ENCODE measurements around the gene TTI1.

TTI1 gene

DNA sequence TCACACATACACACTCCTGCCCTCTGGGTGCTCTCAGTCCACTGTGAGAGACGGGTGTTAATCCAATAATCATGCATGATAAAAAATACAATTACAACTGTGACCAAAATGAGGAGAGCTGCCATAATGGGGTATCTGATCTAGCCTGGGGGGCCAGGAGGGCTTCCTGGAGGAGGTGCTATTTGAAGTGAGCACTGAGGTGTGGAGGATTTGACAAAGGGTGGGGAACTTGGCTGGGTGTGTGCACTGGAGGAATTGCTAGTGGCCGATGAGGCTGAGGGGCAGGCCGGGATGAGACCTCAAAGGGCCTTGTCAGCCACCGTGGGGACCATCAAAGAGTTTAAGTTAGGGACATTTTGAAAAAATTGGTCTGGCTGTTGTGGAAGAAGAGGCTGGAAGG lies 95.6 kb downstream of the TTI1 start:
- Histone ChIP-seq H3K14ac (ENCODE audit: low read length) (peak overlapping the region; percentile 58), H3K36me3 (replicated peaks in 1 of 2; ENCODE audit: control insufficient read depth in 2 of 2, insufficient read depth in 2 of 2, low read length in 2 of 2) (no peaks in the 10 kb centered on the region), H2BK12ac (ENCODE audit: low read length) (no peak overlapping the region), H2AK5ac (ENCODE audit: low read depth, low read length) (peak overlapping the region; percentile 93), H2BK5ac (ENCODE audit: low read length) (peak overlapping the region; percentile 60), H4K91ac (ENCODE audit: low read depth, low read length, poor library complexity) (no peak overlapping the region), H3K27ac (replicated peaks; ENCODE audit: low read length) (no peak overlapping the region), H4K8ac (ENCODE audit: low read depth, low read length) (no peak overlapping the region), H3K4me1 (ENCODE audit: control insufficient read depth in 2 of 2, insufficient read depth in 1 of 2, low read depth in 1 of 2, low read length in 2 of 2) (peaks cover 0 to 11% of the 10 kb centered on the region in 2 donors), H3K9me3 (replicated peaks in 1 of 2; ENCODE audit: control insufficient read depth in 2 of 2, insufficient read depth in 1 of 2, low read depth in 1 of 2, low read length in 2 of 2) (no peaks in the 10 kb centered on the region), H2BK120ac (ENCODE audit: low read depth, low read length) (no peak overlapping the region), H3K4ac (ENCODE audit: low read length) (no peak overlapping the region), H3K18ac (ENCODE audit: low read length) (no peak overlapping the region), H3K27me3 (ENCODE audit: control insufficient read depth in 3 of 3, insufficient read depth in 3 of 3, low read depth in 1 of 3, low read length in 3 of 3) (peaks cover 0 to 2% (median 0%) of the 10 kb centered on the region in 3 experiments), H3K9ac (ENCODE audit: low read depth, low read length, poor library complexity) (no peak overlapping the region), H2AFZ (ENCODE audit: low read length) (no peak overlapping the region), H3K4me2 (ENCODE audit: insufficient read depth, low read length, poor library complexity, severe bottlenecking) (no peak overlapping the region), H3K4me3 (ENCODE audit: low read length in 2 of 2) (no peak overlapping the region), H2BK15ac (ENCODE audit: low read length) (peak overlapping the region; percentile 31), H3K79me1 (ENCODE audit: low read depth, low read length) (no peaks in the 10 kb centered on the region), H3K23ac (ENCODE audit: low read depth, low read length, poor library complexity) (no peak overlapping the region)
- WGBS, 2 donors (ENCODE audit: extremely low coverage in 2 of 2, insufficient read length in 2 of 2, insufficient replicate concordance in 1 of 2), result no CpG with 5 or more reads among the region's 4 CpGs
- DNase-seq (ENCODE audit: low spot score), result no peak

DNA sequence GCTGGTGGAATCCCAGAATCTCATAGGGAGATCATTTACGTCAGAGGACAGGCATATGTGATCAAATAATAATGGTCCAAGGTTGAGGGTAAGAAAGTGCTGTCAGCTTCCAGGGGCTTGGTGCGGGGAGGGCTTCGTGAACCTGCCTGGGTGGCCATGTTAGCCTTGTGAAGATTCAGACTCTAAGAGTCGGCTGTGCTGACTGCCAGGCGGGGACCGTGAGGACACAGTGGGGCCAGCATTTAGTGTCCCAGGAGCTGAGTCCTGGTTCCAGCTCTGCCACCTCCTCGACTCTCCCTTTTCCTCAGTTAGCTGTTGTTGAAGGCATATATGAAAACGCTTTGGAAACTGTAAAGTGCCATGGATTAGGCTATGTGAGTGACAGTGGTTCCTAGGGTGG lies 96.8 kb downstream of the TTI1 start:
- no peak overlapping the region for H3K4me2 ChIP-seq (ENCODE audit: insufficient read depth, low read length, poor library complexity, severe bottlenecking)
- H3K4me1 ChIP-seq (ENCODE audit: control insufficient read depth in 2 of 2, insufficient read depth in 1 of 2, low read depth in 1 of 2, low read length in 2 of 2), result peaks cover 0 to 11% of the 10 kb centered on the region in 2 donors
- no peaks in the 10 kb centered on the region for H3K36me3 ChIP-seq (replicated peaks in 1 of 2; ENCODE audit: control insufficient read depth in 2 of 2, insufficient read depth in 2 of 2, low read length in 2 of 2)
- no peak overlapping the region for H3K27ac ChIP-seq (replicated peaks; ENCODE audit: low read length)
- no peak overlapping the region for H3K9ac ChIP-seq (ENCODE audit: low read depth, low read length, poor library complexity)
- H2BK120ac ChIP-seq (ENCODE audit: low read depth, low read length), result no peak overlapping the region
- H2BK12ac ChIP-seq (ENCODE audit: low read length), result no peak overlapping the region
- no peak overlapping the region for H3K4me3 ChIP-seq (ENCODE audit: low read length in 2 of 2)
- H3K14ac ChIP-seq (ENCODE audit: low read length), result no peak overlapping the region
- no peak overlapping the region for H3K23ac ChIP-seq (ENCODE audit: low read depth, low read length, poor library complexity)
- H2AK5ac ChIP-seq (ENCODE audit: low read depth, low read length), result no peak overlapping the region
- H3K9me3 ChIP-seq (replicated peaks in 1 of 2; ENCODE audit: control insufficient read depth in 2 of 2, insufficient read depth in 1 of 2, low read depth in 1 of 2, low read length in 2 of 2), result no peaks in the 10 kb centered on the region
- H4K91ac ChIP-seq (ENCODE audit: low read depth, low read length, poor library complexity), result no peak overlapping the region
- no peaks in the 10 kb centered on the region for H3K79me1 ChIP-seq (ENCODE audit: low read depth, low read length)
- H2AFZ ChIP-seq (ENCODE audit: low read length), result no peak overlapping the region
- no peak overlapping the region for H2BK15ac ChIP-seq (ENCODE audit: low read length)
- DNase-seq (ENCODE audit: low spot score), result no peak
- H3K18ac ChIP-seq (ENCODE audit: low read length), result no peak overlapping the region
- WGBS, 2 donors (ENCODE audit: extremely low coverage in 2 of 2, insufficient read length in 2 of 2, insufficient replicate concordance in 1 of 2), result no CpG with 5 or more reads among the region's 8 CpGs
- no peak overlapping the region for H4K8ac ChIP-seq (ENCODE audit: low read depth, low read length)
- H3K4ac ChIP-seq (ENCODE audit: low read length), result no peak overlapping the region
- H3K27me3 ChIP-seq (ENCODE audit: control insufficient read depth in 3 of 3, insufficient read depth in 3 of 3, low read depth in 1 of 3, low read length in 3 of 3), result peaks cover 0 to 2% (median 0%) of the 10 kb centered on the region in 3 experiments
- no peak overlapping the region for H2BK5ac ChIP-seq (ENCODE audit: low read length)

DNA sequence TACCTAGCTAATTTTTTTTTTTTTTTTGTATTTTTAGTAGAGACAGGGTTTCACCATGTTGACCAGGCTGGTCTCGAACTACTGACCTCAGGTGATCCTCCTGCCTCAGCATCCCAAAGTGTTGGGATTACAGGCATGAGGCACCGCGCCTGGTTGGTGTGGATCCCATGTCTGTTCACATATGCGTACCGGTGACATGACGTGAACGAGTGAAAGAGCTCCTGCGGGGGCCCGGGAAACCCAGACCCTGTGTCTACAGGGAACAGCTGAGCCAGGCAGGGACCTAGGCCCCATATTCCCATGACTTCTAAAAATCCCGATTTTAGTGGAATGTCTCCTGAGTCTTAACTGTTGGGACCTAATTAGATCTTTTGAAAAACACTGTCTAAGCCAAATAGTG lies 97.2 kb downstream of the TTI1 start:
- Histone ChIP-seq H3K4me3 (ENCODE audit: low read length in 2 of 2) (no peak overlapping the region), H3K79me1 (ENCODE audit: low read depth, low read length) (no peaks in the 10 kb centered on the region), H2BK120ac (ENCODE audit: low read depth, low read length) (no peak overlapping the region), H4K8ac (ENCODE audit: low read depth, low read length) (no peak overlapping the region), H3K27me3 (ENCODE audit: control insufficient read depth in 3 of 3, insufficient read depth in 3 of 3, low read depth in 1 of 3, low read length in 3 of 3) (peaks cover 0 to 2% (median 0%) of the 10 kb centered on the region in 3 experiments), H3K23ac (ENCODE audit: low read depth, low read length, poor library complexity) (no peak overlapping the region), H2BK12ac (ENCODE audit: low read length) (no peak overlapping the region), H2AFZ (ENCODE audit: low read length) (no peak overlapping the region), H2AK5ac (ENCODE audit: low read depth, low read length) (no peak overlapping the region), H2BK15ac (ENCODE audit: low read length) (no peak overlapping the region), H3K36me3 (replicated peaks in 1 of 2; ENCODE audit: control insufficient read depth in 2 of 2, insufficient read depth in 2 of 2, low read length in 2 of 2) (no peaks in the 10 kb centered on the region), H3K4ac (ENCODE audit: low read length) (no peak overlapping the region), H3K9ac (ENCODE audit: low read depth, low read length, poor library complexity) (no peak overlapping the region), H4K91ac (ENCODE audit: low read depth, low read length, poor library complexity) (no peak overlapping the region), H3K27ac (replicated peaks; ENCODE audit: low read length) (no peak overlapping the region), H3K18ac (ENCODE audit: low read length) (no peak overlapping the region), H3K4me1 (ENCODE audit: control insufficient read depth in 2 of 2, insufficient read depth in 1 of 2, low read depth in 1 of 2, low read length in 2 of 2) (peaks cover 0 to 13% of the 10 kb centered on the region in 2 donors), H2BK5ac (ENCODE audit: low read length) (no peak overlapping the region), H3K4me2 (ENCODE audit: insufficient read depth, low read length, poor library complexity, severe bottlenecking) (no peak overlapping the region), H3K14ac (ENCODE audit: low read length) (no peak overlapping the region), H3K9me3 (replicated peaks in 1 of 2; ENCODE audit: control insufficient read depth in 2 of 2, insufficient read depth in 1 of 2, low read depth in 1 of 2, low read length in 2 of 2) (no peaks in the 10 kb centered on the region)
- no peak for DNase-seq (ENCODE audit: low spot score)
- no CpG with 5 or more reads among the region's 10 CpGs for WGBS, 2 donors (ENCODE audit: extremely low coverage in 2 of 2, insufficient read length in 2 of 2, insufficient replicate concordance in 1 of 2)

DNA sequence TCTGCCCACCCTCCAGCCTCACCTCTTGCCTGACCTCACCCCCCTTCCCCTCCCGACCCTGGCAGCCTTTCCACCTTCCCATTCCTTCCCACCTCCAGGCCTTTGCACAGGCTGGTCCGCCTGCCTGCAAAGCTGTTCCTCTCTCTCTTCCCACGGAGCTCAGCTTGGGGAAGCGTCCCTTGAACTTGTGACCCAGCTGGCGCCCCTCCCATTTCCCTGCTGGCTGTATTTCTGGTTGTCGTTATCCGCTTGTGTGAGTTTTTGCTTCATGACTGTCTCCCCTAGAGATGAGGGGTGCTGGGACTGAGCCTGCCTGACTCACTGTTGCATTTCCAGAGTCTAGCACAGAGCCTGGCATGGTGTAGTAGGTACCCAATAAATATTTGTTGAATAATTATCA lies 97.8 kb downstream of the TTI1 start:
- WGBS, 2 donors (ENCODE audit: extremely low coverage in 2 of 2, insufficient read length in 2 of 2, insufficient replicate concordance in 1 of 2), result no CpG with 5 or more reads among the region's 7 CpGs

More for the DNA sequence above, 97.8 kb downstream of the TTI1 start:
- Histone ChIP-seq H3K27ac (replicated peaks; ENCODE audit: low read length) (no peak overlapping the region), H2BK120ac (ENCODE audit: low read depth, low read length) (no peak overlapping the region), H2BK5ac (ENCODE audit: low read length) (no peak overlapping the region), H4K91ac (ENCODE audit: low read depth, low read length, poor library complexity) (no peak overlapping the region), H3K18ac (ENCODE audit: low read length) (peak overlapping the region; percentile 46), H3K9me3 (replicated peaks in 1 of 2; ENCODE audit: control insufficient read depth in 2 of 2, insufficient read depth in 1 of 2, low read depth in 1 of 2, low read length in 2 of 2) (no peaks in the 10 kb centered on the region), H2BK12ac (ENCODE audit: low read length) (no peak overlapping the region), H3K79me1 (ENCODE audit: low read depth, low read length) (no peaks in the 10 kb centered on the region), H3K4me3 (ENCODE audit: low read length in 2 of 2) (no peak overlapping the region), H3K36me3 (replicated peaks in 1 of 2; ENCODE audit: control insufficient read depth in 2 of 2, insufficient read depth in 2 of 2, low read length in 2 of 2) (no peaks in the 10 kb centered on the region), H3K4me2 (ENCODE audit: insufficient read depth, low read length, poor library complexity, severe bottlenecking) (no peak overlapping the region), H4K8ac (ENCODE audit: low read depth, low read length) (peak overlapping the region; percentile 48), H3K9ac (ENCODE audit: low read depth, low read length, poor library complexity) (no peak overlapping the region), H3K4ac (ENCODE audit: low read length) (no peak overlapping the region), H3K4me1 (ENCODE audit: control insufficient read depth in 2 of 2, insufficient read depth in 1 of 2, low read depth in 1 of 2, low read length in 2 of 2) (peaks cover 0 to 15% of the 10 kb centered on the region in 2 donors), H3K27me3 (ENCODE audit: control insufficient read depth in 3 of 3, insufficient read depth in 3 of 3, low read depth in 1 of 3, low read length in 3 of 3) (peaks cover 0 to 2% (median 0%) of the 10 kb centered on the region in 3 experiments), H3K14ac (ENCODE audit: low read length) (peak overlapping the region; percentile 58), H3K23ac (ENCODE audit: low read depth, low read length, poor library complexity) (peak overlapping the region; percentile 28), H2BK15ac (ENCODE audit: low read length) (no peak overlapping the region), H2AFZ (ENCODE audit: low read length) (no peak overlapping the region), H2AK5ac (ENCODE audit: low read depth, low read length) (peak overlapping the region; percentile 38)
- DNase-seq (ENCODE audit: low spot score), result no peak

Measured in neuronal stem cell (in vitro differentiated cells).